ENCODE results near the gene PRR29.

The PRR29 gene

DNA sequence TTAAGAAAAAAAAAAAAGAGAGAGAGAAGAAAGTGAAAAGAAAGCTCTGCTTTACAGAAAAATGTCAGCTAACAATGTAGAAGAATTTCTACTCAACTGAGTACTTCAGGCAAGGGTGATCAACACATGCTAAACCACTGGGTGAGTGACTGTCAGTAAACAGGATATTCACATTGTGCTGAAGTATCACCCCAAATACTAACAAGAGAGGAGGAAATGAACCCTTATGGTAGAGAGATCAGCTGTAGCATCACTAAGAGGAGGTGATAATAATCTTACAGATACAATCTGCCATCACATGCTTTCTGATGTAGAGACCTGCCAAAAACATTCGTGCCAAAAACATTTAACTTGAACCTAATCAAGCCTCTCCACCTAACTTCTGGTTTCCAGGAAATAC is 53.0 kb downstream of the PRR29 start:
- no peak for DNase-seq

DNA sequence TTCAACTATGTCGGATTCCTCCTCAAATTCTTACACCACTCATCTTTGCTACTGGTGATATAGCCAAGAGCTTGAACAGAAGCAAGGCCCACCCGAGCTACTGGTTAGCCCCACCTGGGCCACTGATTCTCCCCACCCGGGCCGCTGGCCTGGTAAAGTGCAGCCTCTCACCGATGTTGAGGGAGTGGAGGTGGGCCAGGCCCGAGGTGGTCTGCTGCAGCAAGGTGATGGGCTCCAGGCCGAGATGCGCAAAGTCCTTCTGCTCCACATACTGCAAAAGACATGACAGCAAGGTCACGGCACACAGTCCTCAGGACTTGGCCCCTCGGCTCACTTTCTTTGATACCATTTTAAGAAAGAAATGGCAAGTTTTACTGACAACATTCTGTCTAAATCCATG is 55.0 kb downstream of the PRR29 start:
- no peak for DNase-seq

Data from NCI-H774 (cell line).